Erythroblast (primary cell): ENCODE results near the gene GRWD1.

Experiments used
- GATA1 ChIP-seq: IDR thresholded peaks from 2 replicates; pipeline ENCODE4 v1.6.1; 2011; ENCODE audit warnings: low read depth, mild to moderate bottlenecking, control low read depth, low read length, moderate library complexity
- POLR2A ChIP-seq: IDR thresholded peaks from 2 replicates; pipeline ENCODE4 v1.6.1; 2011; ENCODE audit warnings: mild to moderate bottlenecking, low read length

GRCh38 chr19:48465215-48465614 lies 19.4 kb downstream of the GRWD1 start:
- no peak for TF ChIP-seq POLR2A
- TF ChIP-seq GATA1 = no peak
